Subcutaneous adipose tissue (tissue), 4 donors: ENCODE results near the gene EYA2. TPM values are rescaled to one million over a fixed set of nuclear protein-coding genes. Genes with fewer than 3 reads are reported as not detected.

Experiments used
- total RNA-seq, 4 donors: library from RNA; depleted of rRNA; stranded (reverse); fragments of >200 nt; gene quantifications; one replicate each; pipeline ENCODE4 v1.1.0, GENCODE V29; 2016
- TF ChIP-seq, protein P1 (sequence below): fragments of 450-650 bp; IDR thresholded peaks from one replicate; pipeline ENCODE4 v1.5.1; 2016; ENCODE audit warnings: low read depth, mild to moderate bottlenecking, control low read depth, antibody characterized with exemption, moderate library complexity

The EYA2 gene
- total RNA-seq, 4 donors from 2014 or later: 1.3 to 4.7 (median 2.8) TPM

GRCh38 chr20:47125758-47126591 lies 231.3 kb downstream of the EYA2 start:
- TF ChIP-seq, protein P1, sequence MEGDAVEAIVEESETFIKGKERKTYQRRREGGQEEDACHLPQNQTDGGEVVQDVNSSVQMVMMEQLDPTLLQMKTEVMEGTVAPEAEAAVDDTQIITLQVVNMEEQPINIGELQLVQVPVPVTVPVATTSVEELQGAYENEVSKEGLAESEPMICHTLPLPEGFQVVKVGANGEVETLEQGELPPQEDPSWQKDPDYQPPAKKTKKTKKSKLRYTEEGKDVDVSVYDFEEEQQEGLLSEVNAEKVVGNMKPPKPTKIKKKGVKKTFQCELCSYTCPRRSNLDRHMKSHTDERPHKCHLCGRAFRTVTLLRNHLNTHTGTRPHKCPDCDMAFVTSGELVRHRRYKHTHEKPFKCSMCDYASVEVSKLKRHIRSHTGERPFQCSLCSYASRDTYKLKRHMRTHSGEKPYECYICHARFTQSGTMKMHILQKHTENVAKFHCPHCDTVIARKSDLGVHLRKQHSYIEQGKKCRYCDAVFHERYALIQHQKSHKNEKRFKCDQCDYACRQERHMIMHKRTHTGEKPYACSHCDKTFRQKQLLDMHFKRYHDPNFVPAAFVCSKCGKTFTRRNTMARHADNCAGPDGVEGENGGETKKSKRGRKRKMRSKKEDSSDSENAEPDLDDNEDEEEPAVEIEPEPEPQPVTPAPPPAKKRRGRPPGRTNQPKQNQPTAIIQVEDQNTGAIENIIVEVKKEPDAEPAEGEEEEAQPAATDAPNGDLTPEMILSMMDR: no peak

DNA sequence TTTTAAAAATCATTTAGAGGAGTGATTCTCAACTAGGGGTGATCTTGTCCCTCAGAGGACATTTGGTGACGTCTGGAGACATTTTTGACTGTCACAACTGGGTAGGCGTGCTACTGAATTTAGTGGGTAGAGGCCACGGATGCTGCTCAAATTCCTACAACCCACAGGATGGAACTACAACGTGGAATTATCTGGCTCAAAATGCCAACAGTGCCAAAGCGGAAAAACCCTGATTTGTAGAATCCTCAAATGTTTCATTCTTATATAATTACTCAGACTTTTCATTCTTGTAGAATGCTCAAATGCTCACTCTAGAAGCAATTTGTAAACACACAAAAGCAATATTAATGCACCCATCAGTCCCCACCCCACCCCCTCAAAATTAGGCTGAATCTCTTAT lies 232.1 kb downstream of the EYA2 start:
- TF ChIP-seq, protein P1: no peak

DNA sequence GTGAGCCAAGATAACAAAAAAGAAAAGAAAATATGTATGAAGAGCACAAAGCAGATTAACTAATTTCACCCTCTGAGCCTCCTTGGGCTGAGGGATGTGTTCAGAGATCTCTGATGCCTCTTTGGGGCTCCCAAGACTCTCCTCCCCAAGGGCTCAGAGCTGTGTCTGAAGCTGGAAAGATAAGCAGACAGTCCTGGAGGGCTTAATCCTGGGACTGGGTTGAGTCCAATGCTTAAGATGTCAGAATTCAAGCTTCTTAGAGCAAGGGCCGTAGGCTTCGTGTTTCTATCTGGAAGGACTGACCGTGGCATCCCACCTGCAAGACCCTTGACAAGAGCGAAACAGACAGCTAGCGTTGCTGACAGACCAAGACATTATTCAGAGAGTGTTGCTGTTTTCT lies 232.9 kb downstream of the EYA2 start:
- TF ChIP-seq, protein P1: no peak

DNA sequence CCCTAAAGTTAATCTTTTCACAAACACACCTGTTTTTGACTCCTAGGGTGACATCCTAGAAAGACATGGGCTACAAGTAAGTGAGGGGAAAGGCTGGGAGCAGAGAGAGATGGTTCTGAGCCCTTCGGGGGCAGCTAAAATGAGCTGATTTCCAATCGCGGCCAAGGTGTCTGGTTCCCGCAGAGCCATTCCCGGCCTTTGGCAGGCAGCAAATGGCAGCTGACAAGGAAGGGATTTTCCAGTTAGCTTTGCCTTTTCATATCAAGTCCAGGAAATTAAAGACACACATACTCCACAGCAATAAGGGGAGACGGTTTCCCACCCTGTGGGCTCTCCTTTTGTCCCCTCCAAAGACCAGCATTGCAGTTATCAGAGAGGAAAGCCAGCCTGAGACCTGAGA lies 233.4 kb downstream of the EYA2 start:
- TF ChIP-seq, protein P1: no peak

DNA sequence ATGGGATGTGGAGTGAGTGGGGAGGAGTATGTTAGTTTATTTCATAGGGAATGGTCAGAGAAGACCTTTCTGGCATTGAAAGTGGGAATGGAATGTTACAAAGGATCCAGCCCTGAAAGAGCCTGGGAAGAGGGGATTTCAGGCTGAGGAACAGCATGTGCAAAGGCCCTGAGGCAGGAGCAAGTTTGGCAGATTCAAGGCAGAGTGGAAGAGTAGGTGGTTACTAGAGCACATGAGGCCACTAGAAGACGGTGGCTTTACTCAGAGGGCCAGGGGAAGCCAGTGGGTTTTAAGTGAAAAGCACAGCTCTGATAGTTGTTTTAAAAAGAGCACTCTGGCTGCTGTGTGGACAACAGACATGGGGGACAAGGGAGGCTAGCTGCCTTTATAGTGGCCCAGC lies 234.7 kb downstream of the EYA2 start:
- TF ChIP-seq, protein P1: no peak

DNA sequence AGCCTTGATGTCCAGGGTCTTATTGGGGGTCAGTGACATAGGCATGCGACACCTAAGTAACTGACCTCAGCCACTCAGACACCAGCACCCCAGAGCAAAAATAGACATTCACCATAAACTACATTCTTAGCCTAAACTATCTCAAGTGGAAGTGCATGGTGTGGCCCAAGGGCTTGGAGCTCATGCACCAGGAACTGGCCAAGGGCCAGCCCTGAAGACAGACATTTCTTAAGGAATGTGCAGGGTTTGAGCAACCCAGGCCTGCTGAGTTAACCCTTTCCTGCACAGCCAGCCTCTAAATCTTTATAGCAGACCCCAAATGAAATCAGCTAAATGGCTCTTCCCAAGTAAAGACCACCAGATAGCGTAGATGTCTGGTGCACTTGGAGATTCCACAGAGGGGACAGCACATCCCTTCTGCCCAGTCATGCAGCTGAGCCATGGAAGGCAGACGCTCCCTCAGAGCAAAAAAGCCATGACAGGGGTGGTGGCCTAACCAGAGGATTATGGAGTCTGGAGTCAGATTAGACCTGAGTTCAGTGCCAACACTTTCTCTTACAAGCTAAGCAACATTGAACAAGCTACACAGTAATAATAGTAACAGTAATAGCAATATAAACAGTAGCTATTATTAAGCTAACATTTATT lies 239.3 kb downstream of the EYA2 start:
- TF ChIP-seq, protein P1: no peak

DNA sequence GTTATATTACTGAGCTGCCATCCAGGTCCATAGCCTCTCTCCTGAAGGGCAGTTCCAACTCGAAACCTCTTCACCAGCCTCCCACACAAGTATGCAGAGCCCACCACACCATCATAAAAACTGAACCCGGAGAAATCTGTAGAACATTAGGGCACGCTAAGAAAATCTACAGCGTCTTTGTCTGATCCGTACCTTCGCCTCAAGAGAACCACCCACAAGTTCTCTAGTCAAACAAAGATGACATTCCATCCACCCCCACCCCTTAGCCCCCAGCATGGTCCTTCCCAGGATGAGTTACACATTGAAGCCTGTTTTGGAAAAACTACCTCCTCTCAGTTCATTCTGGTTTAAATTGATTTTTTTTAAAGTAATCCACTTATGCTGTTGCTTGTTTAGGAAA lies 242.1 kb downstream of the EYA2 start:
- TF ChIP-seq, protein P1: no peak
